HL-60/S4 treated with phorbol 12-myristate 13-acetate at 8.2 ng/mL for 4 days and 3 days (cell line): Measurements from ENCODE around the gene TBC1D14.
"Not testable (repeated sequence)": the region's sequence is repeated elsewhere in the genome, so short reads cannot be mapped to it uniquely, and the experiment has no call there.

Source experiments
- in situ Hi-C: fragments of 300-500 bp; cut with MboI; formaldehyde crosslinking; loops from 2 replicates; pipeline ENCODE4 v1.15.0; 2022; ENCODE audit warnings: low sequenced_read_pairs

TBC1D14 gene

GRCh38 chr4:7073526-7074390, 164.1 kb downstream of the TBC1D14 start:
- in situ Hi-C loops: no loop called here

DNA sequence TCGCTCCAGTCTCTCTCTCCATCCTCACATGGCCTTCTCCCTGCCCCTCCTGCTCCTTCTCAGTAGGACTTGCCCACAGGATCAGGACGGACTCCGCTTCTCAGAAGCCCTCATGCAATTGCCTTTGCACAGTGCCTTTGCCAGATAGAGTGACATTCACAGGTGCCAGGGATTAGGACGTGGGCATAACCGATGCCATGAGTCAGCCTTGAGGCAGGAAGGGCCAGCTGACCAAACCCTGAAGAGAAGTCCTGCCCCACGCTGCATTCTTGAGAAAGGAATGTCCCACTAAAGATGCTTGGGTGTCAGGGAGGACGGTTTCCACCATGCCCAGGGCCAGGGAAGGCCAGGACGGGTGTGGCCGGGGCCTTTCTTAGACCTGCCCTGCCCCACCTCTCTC, 164.8 kb downstream of the TBC1D14 start:
- in situ Hi-C loops: no loop called here

DNA sequence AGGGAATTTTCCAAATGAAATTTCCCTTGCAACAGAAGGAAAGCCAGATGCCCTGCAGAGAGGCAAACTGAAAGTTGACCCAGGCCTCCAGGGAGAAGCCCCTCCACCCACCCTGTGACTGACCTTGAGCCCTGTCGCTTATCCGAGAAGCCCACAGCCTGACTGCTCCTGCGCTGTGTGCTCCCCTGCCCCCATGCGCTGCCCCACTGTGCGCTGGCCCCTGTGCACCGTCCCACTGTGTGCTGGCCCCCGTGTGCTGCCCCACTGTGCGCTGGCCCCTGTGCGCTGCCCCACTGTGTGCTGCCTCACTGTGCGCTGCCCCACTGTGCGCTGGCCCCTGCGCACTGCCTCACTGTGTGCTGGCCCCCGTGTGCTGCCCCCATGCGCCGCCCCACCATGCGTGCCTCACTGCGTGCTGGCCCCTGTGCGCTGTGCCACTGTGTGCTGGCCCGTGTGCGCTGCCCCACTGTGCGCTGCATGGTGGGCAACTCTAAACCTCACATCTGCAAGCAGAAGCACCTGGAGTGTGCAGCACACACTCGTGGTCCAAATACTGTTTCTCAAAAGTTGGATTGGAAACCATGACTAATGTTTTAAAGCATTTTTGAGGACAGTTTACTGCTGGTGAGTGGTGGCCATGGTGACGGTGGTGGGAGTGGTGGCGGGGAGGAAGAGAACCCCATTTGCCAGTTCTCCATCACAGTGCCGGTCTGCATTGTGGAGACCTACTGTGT, 166.5 kb downstream of the TBC1D14 start:
- in situ Hi-C loops: no loop called here

GRCh38 chr4:7076696-7077082, 167.1 kb downstream of the TBC1D14 start:
- in situ Hi-C loops: no loop called here

DNA sequence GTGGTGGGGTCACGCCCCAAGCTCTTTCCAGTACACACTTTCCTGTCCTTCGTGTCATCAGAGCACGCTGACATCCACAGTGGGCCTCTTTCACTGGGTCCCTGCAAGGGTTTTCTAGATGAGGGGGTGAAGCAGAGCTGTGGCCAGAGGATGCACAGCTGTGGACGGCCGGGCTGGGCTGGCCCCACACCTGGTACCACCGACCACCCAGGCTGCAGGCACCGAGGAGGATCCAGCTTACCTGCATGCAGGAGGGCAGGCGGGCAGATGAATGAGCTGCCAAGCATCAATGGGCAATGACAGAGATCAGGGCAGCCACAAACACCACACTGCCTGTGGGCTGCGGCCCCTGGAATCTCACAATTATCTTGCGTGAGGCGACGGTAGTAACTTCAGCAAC, 167.7 kb downstream of the TBC1D14 start:
- in situ Hi-C loops: no loop called here

- in situ Hi-C loops: no loop called here
Measured at GRCh38 chr4:7078025-7078424, 168.4 kb downstream of the TBC1D14 start.

DNA sequence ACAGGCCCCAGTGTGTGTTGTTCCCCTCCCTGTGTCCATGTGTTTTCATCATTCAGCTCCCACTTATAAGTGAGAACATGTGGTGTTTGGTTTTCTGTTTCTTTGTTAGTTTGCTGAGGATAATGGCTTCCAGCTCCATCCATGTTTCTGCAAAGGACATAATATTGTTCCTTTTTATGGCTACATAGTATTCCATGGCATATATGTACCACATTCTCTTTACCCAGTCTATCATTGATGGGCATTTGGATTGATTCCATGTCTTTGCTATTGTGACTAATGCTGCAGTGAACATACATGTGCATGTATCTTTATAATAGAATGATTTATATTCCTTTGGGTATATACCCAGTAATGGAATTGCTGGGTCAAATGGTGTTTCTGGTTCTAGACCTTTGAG, 169.9 kb downstream of the TBC1D14 start:
- in situ Hi-C loops: not testable (repeated sequence)

DNA sequence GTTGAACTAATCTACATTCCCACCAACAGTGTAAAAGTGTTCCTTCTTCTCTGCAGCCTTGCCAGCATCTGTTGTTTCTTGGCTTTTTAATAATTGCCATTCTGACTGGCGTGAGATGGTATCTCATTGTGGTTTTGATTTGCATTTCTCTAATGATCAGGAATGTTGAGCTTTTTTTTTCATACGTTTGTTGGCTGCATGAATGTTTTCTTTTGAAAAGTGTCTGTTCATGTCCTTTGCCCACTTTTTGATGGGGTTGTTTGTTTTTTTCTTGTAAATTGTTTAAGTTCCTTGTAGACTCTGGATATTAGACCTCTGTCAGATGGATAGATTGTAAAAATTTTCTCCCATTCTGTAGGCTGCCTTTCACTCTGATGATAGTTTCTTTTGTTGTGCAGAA, 170.3 kb downstream of the TBC1D14 start:
- in situ Hi-C loops: not testable (repeated sequence)
